ENCODE results near the gene DNAJB9. TPM values are rescaled to one million over a fixed set of nuclear protein-coding genes. Genes with fewer than 3 reads are reported as not detected.
A peak's percentile ranks its signal among the peaks of the same experiment; 100 is the strongest.

The DNAJB9 gene
- total and polyA plus RNA-seq, 10 of the 15 experiments (the other 5 are each of a cell fraction or from before 2014, with no cell fraction given), result 4.5 to 20.9 (median 8.8) TPM

DNA sequence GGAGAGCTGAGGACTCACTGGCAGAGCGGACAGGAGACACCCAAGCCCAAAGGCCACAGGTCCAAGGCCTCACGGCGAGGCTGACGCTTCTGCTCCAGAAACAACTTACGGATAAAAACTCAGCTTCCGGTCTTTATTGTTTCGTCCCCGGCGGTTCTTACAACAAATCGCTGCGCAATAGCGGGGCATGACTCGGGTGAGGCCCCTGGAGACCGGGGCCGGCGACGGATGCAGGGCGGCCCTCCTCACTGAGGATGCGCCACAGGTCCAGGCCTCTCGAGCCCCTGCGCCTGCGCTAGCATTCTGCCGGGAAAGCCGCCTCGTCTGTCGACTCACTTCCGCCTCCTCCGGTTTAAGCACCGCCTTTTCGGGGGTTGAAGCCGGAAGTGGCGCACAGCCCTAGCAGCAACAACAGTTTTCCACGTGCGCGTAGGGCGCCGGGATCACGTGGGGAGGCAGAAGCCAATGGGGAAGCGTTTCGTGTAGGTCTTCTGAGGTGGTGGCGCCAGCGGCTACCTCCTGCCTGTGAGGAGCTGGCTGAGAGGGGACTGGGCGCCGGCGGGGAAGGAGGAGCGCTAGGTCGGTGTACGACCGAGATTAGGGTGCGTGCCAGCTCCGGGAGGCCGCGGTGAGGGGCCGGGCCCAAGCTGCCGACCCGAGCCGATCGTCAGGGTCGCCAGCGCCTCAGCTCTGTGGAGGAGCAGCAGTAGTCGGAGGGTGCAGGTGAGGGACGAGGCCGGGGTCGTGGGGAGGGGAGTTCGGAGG lies at the start of gene DNAJB9, which contains the start of gene THAP5 (continued):
- TF ChIP-seq, protein P1, sequence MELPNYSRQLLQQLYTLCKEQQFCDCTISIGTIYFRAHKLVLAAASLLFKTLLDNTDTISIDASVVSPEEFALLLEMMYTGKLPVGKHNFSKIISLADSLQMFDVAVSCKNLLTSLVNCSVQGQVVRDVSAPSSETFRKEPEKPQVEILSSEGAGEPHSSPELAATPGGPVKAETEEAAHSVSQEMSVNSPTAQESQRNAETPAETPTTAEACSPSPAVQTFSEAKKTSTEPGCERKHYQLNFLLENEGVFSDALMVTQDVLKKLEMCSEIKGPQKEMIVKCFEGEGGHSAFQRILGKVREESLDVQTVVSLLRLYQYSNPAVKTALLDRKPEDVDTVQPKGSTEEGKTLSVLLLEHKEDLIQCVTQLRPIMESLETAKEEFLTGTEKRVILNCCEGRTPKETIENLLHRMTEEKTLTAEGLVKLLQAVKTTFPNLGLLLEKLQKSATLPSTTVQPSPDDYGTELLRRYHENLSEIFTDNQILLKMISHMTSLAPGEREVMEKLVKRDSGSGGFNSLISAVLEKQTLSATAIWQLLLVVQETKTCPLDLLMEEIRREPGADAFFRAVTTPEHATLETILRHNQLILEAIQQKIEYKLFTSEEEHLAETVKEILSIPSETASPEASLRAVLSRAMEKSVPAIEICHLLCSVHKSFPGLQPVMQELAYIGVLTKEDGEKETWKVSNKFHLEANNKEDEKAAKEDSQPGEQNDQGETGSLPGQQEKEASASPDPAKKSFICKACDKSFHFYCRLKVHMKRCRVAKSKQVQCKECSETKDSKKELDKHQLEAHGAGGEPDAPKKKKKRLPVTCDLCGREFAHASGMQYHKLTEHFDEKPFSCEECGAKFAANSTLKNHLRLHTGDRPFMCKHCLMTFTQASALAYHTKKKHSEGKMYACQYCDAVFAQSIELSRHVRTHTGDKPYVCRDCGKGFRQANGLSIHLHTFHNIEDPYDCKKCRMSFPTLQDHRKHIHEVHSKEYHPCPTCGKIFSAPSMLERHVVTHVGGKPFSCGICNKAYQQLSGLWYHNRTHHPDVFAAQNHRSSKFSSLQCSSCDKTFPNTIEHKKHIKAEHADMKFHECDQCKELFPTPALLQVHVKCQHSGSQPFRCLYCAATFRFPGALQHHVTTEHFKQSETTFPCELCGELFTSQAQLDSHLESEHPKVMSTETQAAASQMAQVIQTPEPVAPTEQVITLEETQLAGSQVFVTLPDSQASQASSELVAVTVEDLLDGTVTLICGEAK (IDR thresholded peaks at IDR 0.05; ENCODE audit: borderline replicate concordance), result peak; percentile 92
- TF ChIP-seq SREBF2 (IDR thresholded peaks at IDR 0.05; ENCODE audit: low read length) (no peak), TCF12 (IDR thresholded peaks at IDR 0.05; ENCODE audit: low read depth, low read length) (0 out of 2 replicates have a peak, but pooled peaks have one; percentile 2), ZNF384 (IDR thresholded peaks at IDR 0.05; ENCODE audit: borderline replicate concordance, low read depth, low read length) (no peak), RUNX3 (IDR thresholded peaks at IDR 0.05; ENCODE audit: low read length) (0 out of 2 replicates have a peak, but pooled peaks have one; percentile 1), ZBED1 (IDR thresholded peaks at IDR 0.05; ENCODE audit: borderline replicate concordance) (no peak), SIN3A (IDR thresholded peaks at IDR 0.05; ENCODE audit: low read depth, low read length) (peak; percentile 88; the same call in 1 of the 2 replicates), SREBF1 (IDR thresholded peaks at IDR 0.05; ENCODE audit: low read length) (no peak), MYB (IDR thresholded peaks at IDR 0.05; ENCODE audit: borderline replicate concordance, low read depth, low read length) (no peak), RCOR1 (conservative IDR thresholded peaks at IDR 0.05; ENCODE audit: low read depth, low read length) (0 out of 2 replicates have a peak, but pooled peaks have one; percentile 29), MYC (IDR thresholded peaks at IDR 0.05; ENCODE audit: insufficient read depth, insufficient read length, insufficient replicate concordance, low read length, severe bottlenecking) (peak; percentile 20), YY1 (IDR thresholded peaks at IDR 0.05; ENCODE audit: low read depth, low read length) (peak; percentile 54), GABPA (IDR thresholded peaks at IDR 0.05; ENCODE audit: low read depth) (peak; percentile 91), IKZF2 (IDR thresholded peaks at IDR 0.05) (no peak), RFX5 (IDR thresholded peaks at IDR 0.05; ENCODE audit: low read depth, low read length) (no peak), RAD21 (IDR thresholded peaks at IDR 0.05; ENCODE audit: insufficient read depth, low read depth, low read length) (no peak), WRNIP1 (IDR thresholded peaks at IDR 0.05; ENCODE audit: borderline replicate concordance, low read depth, low read length) (no peak), NFYA (IDR thresholded peaks at IDR 0.05; ENCODE audit: borderline replicate concordance, low read depth, low read length) (no peak), ASH2L (IDR thresholded peaks at IDR 0.05; ENCODE audit: borderline replicate concordance, low read depth) (no peak), RB1 (IDR thresholded peaks at IDR 0.05; ENCODE audit: borderline replicate concordance) (peak; percentile 37; the same call in 1 of the 2 replicates)
- TF ChIP-seq, protein P2, sequence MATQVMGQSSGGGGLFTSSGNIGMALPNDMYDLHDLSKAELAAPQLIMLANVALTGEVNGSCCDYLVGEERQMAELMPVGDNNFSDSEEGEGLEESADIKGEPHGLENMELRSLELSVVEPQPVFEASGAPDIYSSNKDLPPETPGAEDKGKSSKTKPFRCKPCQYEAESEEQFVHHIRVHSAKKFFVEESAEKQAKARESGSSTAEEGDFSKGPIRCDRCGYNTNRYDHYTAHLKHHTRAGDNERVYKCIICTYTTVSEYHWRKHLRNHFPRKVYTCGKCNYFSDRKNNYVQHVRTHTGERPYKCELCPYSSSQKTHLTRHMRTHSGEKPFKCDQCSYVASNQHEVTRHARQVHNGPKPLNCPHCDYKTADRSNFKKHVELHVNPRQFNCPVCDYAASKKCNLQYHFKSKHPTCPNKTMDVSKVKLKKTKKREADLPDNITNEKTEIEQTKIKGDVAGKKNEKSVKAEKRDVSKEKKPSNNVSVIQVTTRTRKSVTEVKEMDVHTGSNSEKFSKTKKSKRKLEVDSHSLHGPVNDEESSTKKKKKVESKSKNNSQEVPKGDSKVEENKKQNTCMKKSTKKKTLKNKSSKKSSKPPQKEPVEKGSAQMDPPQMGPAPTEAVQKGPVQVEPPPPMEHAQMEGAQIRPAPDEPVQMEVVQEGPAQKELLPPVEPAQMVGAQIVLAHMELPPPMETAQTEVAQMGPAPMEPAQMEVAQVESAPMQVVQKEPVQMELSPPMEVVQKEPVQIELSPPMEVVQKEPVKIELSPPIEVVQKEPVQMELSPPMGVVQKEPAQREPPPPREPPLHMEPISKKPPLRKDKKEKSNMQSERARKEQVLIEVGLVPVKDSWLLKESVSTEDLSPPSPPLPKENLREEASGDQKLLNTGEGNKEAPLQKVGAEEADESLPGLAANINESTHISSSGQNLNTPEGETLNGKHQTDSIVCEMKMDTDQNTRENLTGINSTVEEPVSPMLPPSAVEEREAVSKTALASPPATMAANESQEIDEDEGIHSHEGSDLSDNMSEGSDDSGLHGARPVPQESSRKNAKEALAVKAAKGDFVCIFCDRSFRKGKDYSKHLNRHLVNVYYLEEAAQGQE (IDR thresholded peaks at IDR 0.05; ENCODE audit: low read depth, low read length), result no peak
